Mucosa of stomach (tissue), 1 donor: ENCODE results near the gene CD320.
"Not testable (repeated sequence)": the region's sequence is repeated elsewhere in the genome, so short reads cannot be mapped to it uniquely, and the experiment has no call there.

Source experiments
- H3K27me3 ChIP-seq: one replicate; pipeline ENCODE4 v1.7.0; 2013; ENCODE audit warnings: mild to moderate bottlenecking, low read length; ENCODE audit not compliant: control insufficient read depth, insufficient read depth
- H3K36me3 ChIP-seq: one replicate; pipeline ENCODE4 v1.7.0; 2013; ENCODE audit warnings: low read length; ENCODE audit not compliant: control insufficient read depth, insufficient read depth
- H3K4me1 ChIP-seq: one replicate; pipeline ENCODE4 v1.7.0; 2013; ENCODE audit warnings: mild to moderate bottlenecking, low read length; ENCODE audit not compliant: control insufficient read depth, insufficient read depth
- H3K4me3 ChIP-seq: one replicate; pipeline ENCODE4 v1.7.0; 2013; ENCODE audit warnings: low read length
- H3K9ac ChIP-seq: one replicate; pipeline ENCODE4 v1.7.0; 2013; ENCODE audit warnings: mild to moderate bottlenecking, low read length, moderate library complexity
- H3K9me3 ChIP-seq: one replicate; pipeline ENCODE4 v1.7.0; 2013; ENCODE audit warnings: mild to moderate bottlenecking, low read length, moderate library complexity; ENCODE audit not compliant: control insufficient read depth
- donor health status: Pancreatic carcinoma.

Gene CD320

DNA sequence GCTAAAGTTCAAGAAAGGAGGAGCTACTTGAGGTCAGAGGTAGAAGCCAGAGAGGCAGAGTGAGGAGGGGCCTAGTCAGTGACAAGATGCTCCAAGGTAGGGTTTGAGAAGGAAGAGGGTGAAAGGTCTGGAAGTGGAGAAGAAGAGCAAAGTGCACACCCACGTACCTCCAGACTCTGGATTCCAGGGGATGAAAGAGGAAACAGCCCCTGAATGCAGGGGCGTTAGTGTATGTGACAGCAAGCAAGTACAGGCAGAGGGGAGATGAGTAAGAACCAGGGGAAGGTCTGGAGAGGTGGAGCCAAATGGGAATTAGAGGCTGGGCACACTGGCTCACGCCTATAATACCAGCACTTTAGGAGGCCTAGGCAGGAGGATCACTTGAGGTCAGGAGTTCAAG is 21.8 kb upstream of the CD320 start:
- no peak overlapping the region for H3K4me3 ChIP-seq
- peaks cover 19% of the 10 kb centered on the region for H3K4me1 ChIP-seq
- no peaks in the 10 kb centered on the region for H3K9me3 ChIP-seq
- no peaks in the 10 kb centered on the region for H3K36me3 ChIP-seq
- H3K9ac ChIP-seq, result no peak overlapping the region
- peaks cover 34% of the 10 kb centered on the region for H3K27me3 ChIP-seq

DNA sequence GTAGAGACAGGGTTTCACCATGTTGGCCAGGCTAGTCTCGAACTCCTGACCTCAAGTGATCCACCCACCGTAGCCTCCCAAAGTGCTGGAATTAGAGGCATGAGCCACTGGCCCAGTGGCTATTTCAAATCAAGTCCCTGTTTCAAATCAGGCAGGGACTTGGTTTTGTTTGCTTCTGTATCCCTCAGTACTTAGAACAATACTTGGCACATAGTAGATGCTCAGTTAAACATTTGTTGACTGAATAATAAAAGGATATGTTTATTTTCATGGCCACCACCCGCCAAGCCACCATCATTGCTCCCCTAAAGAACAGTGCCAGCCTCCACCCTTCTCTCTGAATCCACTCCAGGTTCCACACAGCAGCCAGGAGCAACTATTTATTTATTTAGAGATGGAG is 17.3 kb upstream of the CD320 start:
- Histone ChIP-seq H3K4me1 (peaks cover 17% of the 10 kb centered on the region), H3K27me3 (peaks cover 4% of the 10 kb centered on the region), H3K36me3 (no peaks in the 10 kb centered on the region), H3K9ac (no peak overlapping the region), H3K4me3 (no peak overlapping the region), H3K9me3 (no peaks in the 10 kb centered on the region)

DNA sequence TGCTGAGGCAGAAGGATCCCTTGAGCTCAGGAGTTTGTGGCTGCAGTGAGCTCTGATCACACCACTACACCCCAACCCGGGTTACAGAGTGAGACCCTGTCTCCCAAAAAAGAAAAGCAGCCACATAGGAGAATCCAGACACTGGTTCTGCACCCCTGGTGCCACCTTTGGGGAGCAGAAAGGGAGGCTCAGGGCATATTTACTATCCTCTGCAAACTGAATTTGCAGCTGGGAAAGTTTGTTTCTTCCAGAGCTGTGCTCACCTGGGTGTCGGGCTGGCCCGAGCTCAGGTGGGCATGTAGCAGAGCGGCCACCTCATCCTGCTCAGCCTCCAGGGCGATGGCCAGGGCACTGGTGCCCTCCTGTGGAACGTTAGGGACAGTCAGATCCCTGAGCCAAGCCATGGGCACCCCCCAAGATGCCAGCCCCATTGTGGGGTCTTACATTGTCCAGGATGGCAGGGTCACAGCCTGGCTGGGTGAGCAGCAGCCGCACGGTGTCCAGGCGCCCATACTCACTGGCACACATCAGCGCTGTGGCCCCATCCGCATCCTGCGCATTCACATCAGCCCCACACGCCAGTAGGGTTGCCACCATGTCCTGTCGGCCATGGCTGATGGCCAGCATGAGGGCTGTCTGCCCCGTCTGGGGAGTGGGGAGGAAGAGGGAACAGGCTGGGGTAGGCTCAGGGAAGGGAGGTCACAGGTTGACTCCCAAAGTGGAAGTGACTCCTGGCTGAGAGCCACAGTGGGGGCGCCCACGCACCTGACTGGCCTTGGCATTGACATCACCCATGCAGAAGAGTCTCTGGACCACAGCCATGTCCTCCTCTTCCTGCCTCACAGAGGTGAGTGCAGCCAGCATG is 16.3 kb upstream of the CD320 start:
- no peak overlapping the region for H3K9ac ChIP-seq
- H3K4me1 ChIP-seq, result peaks cover 24% of the 10 kb centered on the region
- H3K4me3 ChIP-seq, result no peak overlapping the region
- no peaks in the 10 kb centered on the region for H3K36me3 ChIP-seq
- H3K27me3 ChIP-seq, result peaks cover 4% of the 10 kb centered on the region
- no peaks in the 10 kb centered on the region for H3K9me3 ChIP-seq

DNA sequence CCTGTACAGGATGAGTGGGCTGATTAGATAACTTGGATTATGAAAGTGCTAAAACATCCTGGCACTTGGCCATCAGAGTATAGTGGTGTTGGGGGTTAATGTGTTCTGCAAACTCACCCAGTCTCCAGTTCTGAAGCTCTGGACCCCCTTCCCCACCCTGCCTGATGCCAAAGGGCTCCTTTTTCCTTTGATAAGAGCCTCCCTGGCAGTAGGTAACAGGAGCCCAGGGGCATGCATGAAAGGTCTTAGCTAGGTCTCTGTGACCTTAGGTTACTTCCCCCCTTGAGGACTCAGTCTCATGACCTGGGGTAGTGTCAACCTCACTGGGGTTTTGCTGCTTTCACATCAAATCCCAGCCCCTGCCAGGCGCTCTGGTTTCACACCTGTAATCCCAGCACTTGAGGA is 15.6 kb upstream of the CD320 start:
- peaks cover 24% of the 10 kb centered on the region for H3K4me1 ChIP-seq
- peaks cover 4% of the 10 kb centered on the region for H3K27me3 ChIP-seq
- no peaks in the 10 kb centered on the region for H3K9me3 ChIP-seq
- no peaks in the 10 kb centered on the region for H3K36me3 ChIP-seq
- H3K9ac ChIP-seq, result no peak overlapping the region
- H3K4me3 ChIP-seq, result no peak overlapping the region

DNA sequence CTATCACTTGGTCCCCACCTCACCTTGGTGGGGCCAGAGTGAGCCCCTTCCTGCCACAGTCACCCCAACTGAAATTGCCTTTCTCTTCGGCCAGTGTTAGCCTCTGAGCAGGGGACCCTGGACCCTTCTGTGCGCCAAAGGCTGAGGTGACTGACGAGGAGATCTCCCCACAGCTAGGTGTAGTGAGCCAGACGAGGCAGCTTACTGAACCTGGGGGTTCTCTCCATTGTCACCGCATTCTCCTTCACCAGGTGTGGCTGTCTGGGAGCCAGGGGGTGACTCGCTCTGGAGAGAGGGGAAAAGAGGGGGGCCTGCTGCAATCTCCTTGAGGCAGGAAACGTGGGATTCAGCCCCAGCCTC is 14.5 kb upstream of the CD320 start:
- peak overlapping the region; percentile 92 for H3K4me3 ChIP-seq
- peaks cover 24% of the 10 kb centered on the region for H3K4me1 ChIP-seq
- H3K27me3 ChIP-seq, result peaks cover 4% of the 10 kb centered on the region
- no peaks in the 10 kb centered on the region for H3K9me3 ChIP-seq
- H3K36me3 ChIP-seq, result no peaks in the 10 kb centered on the region
- H3K9ac ChIP-seq, result peak overlapping the region; percentile 98

DNA sequence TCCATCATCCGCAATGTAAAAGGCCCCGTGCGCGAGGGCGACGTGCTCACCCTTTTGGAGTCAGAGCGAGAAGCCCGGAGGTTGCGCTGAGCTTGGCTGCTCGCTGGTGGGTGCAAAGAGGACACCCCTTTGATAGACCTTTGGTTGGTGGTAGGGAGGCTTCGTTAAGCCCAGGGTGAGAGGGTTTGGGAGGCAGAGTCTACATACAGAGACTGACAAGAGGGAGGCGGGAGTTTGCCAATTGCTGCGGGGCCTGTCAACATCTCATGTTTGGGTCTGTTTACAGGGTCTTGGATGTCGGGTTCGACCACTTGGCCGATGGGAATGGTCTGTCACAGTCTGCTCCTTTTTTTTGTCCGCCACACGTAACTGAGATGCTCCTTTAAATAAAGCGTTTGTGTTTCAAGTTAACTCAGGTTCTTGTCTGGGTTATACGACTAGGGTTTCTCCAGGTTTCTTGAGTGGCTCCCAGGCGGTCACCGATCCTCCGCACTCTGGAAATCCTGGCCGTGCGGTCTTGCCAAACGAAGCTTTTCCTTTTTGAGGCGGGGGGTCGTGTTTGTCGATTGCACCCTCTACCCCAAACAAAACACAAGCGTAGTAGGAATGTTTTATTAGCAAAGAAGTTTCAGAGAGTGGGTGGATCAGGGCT is 14.0 kb upstream of the CD320 start:
- Histone ChIP-seq H3K9me3 (no peaks in the 10 kb centered on the region), H3K27me3 (peaks cover 3% of the 10 kb centered on the region), H3K9ac (peak overlapping the region; percentile 98), H3K36me3 (no peaks in the 10 kb centered on the region), H3K4me1 (peaks cover 24% of the 10 kb centered on the region), H3K4me3 (peak overlapping the region; percentile 92)

DNA sequence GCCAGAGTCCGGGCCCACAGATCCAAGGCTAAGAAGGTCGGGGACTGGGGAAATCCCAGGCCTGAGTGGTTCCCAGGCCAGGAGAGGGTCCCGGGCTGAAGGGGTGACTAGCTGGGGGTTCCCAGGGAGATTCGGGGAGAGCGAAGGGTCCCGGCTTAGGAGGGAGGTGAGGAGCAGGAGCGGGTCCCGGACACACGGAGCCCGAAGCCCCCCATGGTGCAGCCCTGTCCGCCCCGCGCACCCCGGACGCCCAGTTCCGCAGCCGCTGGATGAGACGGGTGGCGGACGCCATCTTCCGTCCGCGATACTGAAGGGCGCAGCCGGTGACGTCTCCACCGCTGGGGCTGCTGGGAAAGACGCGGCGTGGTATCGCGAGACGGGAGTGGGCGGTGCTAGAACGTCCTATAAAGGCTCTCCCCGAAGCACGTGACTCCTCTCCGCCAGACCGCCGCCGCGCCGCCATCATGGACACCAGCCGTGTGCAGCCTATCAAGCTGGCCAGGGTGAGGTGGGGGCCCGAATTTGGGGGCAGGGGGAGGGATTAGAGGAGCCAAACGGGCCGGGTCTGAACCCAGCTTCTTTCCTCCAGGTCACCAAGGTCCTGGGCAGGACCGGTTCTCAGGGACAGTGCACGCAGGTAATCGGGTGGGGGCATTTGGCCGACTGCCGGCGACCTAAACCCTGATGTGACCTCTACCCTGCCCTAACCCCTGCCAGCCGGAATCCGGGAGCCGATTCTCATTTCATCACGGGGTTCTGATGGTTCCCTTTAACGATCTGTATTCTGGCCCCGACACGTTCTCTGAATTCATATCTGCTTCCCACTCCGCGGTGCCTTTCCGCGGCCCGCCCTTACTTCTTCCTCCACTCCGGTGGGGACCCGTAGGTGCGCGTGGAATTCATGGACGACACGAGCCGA is 13.2 kb upstream of the CD320 start, which contains the start of the genes NDUFA7 and RPS28:
NDUFA7 (minus strand) TSS at position 309 of the 919 bp plus-strand sequence; CDS start at position 292, 17 bp downstream.
RPS28 (plus strand) TSS at position 430 of the 919 bp plus-strand sequence; CDS start at position 465, 35 bp downstream.
- Histone ChIP-seq H3K9me3 (no peaks in the 10 kb centered on the region), H3K27me3 (no peaks in the 10 kb centered on the region), H3K4me1 (peaks cover 24% of the 10 kb centered on the region), H3K36me3 (no peaks in the 10 kb centered on the region), H3K9ac (peak within 1 kb of the TSS; percentile 98), H3K4me3 (peak within 1 kb of the TSS; percentile 99)

DNA sequence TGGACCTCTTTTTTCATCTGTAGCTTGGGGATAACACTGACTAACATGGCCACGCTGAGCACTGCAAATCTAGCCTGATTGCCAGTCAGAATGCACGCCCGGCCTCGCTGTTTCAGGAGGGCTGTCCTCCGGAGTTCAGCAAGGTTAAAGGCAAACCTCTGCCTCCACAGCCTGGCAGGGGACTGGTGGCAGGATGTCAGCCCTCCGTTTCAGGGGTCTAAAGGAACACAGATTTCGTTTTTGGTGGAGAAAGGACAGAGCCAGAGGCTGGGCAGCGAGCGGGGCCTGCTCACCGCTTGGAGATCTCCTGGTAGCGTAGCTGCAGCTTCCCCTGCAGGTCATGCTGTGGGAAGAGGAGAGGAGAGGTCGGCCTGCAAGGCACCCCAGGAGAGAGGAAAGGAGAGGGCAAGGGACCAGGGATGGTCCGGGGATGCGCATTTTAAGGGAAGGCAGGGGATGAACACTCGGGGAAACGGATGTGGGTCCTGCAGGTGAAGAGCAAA is 12.5 kb upstream of the CD320 start:
- no peaks in the 10 kb centered on the region for H3K27me3 ChIP-seq

DNA sequence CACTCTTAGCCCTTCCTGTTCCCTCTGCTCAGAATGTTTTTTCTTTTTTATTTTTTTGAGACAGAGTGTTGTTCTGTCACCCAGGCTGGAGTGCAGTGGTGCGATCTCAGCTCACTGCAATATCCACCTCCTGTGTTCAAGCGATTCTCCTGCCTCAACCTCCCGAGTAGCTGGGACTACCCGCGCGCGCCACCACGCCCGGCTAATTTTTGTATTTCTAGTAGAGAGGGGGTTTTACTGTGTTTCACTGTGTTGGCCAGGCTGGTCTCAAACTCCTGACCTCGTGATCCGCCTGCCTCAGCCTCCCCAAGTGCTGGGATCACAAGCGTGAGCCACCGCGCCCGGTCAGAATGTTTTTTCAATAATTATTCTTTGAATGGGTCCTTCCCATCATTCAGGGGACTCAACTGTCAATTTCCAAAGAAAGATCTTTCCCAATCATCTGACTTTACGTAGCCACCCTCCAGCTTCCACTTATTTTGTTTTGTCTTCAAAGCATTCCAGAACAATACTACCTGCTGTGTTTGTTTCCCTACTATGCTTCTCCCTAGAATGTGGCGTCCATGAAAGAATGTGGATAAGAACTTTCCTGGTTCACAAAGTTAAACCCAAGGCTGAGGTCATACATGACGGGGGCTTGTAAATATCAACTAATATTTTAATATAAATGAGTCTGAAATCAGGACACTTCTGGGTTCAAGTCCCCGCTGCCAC is 11.8 kb upstream of the CD320 start:
- Histone ChIP-seq H3K9ac (peak overlapping the region; percentile 98), H3K4me3 (peak overlapping the region; percentile 99)

More for the DNA sequence above, 12.5 kb upstream of the CD320 start:
- H3K9me3 ChIP-seq, result no peaks in the 10 kb centered on the region
- H3K9ac ChIP-seq, result peak overlapping the region; percentile 98
- H3K36me3 ChIP-seq, result no peaks in the 10 kb centered on the region
- peaks cover 24% of the 10 kb centered on the region for H3K4me1 ChIP-seq
- peak overlapping the region; percentile 99 for H3K4me3 ChIP-seq

DNA sequence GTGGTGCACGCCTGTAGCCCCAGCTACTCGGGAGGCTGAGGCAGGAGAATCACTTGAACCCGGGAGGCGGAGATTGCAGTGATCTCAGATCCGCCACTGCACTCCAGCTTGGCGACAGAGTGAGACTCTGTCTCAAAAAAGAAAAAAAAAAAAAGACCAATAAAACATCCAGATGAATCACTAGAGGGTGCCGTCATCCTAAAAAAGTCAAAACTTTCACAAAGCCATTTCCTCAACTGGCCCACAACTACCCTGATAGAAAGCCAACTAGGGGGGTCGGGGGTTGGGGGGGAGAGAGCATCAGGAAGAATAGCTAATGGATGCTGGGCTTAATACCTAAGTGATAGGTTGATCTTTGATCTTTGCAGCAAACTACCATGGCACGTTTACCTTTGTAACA is 10.7 kb upstream of the CD320 start:
- H3K9me3 ChIP-seq, H3K27me3 ChIP-seq, H3K36me3 ChIP-seq, H3K9ac ChIP-seq, H3K4me3 ChIP-seq: not testable (repeated sequence)
- H3K4me1 ChIP-seq, result peaks cover 24% of the 10 kb centered on the region

More for the DNA sequence above, 11.8 kb upstream of the CD320 start:
- Histone ChIP-seq H3K36me3 (no peaks in the 10 kb centered on the region), H3K4me1 (peaks cover 24% of the 10 kb centered on the region), H3K27me3 (no peaks in the 10 kb centered on the region), H3K9me3 (no peaks in the 10 kb centered on the region)
